Measurements from ENCODE around the gene MYO10.

The MYO10 gene

GRCh38 chr5:16617274-16617968, 318.7 kb downstream of the MYO10 start:
- no peak for DNase-seq (ENCODE audit: low read depth)

GRCh38 chr5:16616536-16617273, 319.4 kb downstream of the MYO10 start, which contains the start of gene RETREG1:
TSS of gene RETREG1 (minus strand) at chr5:16616997. CDS start at chr5:16616971, 26 bp downstream.
- peak; percentile 74 for DNase-seq (ENCODE audit: low read depth)

GRCh38 chr5:16615741-16616535, 320.1 kb downstream of the MYO10 start:
- DNase-seq (ENCODE audit: low read depth): no peak

GRCh38 chr5:16612007-16612406, 324.1 kb downstream of the MYO10 start:
- no peak for DNase-seq (ENCODE audit: low read depth)
